LoVo (cell line): Measurements from ENCODE around the gene RAET1L.
A peak's percentile ranks its signal among the peaks of the same experiment; 100 is the strongest.
"Not testable (repeated sequence)": the region's sequence is repeated elsewhere in the genome, so short reads cannot be mapped to it uniquely, and the experiment has no call there.

Experiments
- DNase-seq: peaks from one replicate; pipeline ENCODE4 v3.0.0-alpha.2; 2016; ENCODE audit warnings: low spot score

The RAET1L gene

DNA sequence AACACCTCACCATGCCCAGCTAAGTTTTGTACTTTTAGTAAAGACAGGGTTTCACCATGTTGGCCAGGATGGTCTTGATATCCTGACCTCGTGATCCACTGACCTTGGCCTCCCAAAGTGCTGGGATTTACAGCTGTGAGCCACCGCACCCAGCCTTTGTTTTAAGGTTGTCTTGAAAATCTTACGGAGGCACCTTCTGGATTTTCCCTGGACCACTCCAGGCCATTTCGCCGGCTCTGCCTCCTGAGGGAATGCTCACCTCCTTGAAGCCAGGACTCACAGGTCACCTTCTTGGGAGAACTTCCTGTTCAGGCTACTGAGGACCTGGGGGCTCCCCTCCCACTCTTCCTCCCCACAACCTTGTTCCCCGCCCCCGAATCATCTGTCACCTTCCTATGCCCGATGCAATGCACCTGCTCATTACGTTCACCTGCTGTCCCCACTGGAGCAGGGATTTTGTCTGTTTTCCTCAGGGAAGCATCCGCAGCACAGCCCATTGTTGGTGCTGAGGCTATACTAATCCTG is 19.4 kb upstream of the RAET1L start:
- no peak for DNase-seq

DNA sequence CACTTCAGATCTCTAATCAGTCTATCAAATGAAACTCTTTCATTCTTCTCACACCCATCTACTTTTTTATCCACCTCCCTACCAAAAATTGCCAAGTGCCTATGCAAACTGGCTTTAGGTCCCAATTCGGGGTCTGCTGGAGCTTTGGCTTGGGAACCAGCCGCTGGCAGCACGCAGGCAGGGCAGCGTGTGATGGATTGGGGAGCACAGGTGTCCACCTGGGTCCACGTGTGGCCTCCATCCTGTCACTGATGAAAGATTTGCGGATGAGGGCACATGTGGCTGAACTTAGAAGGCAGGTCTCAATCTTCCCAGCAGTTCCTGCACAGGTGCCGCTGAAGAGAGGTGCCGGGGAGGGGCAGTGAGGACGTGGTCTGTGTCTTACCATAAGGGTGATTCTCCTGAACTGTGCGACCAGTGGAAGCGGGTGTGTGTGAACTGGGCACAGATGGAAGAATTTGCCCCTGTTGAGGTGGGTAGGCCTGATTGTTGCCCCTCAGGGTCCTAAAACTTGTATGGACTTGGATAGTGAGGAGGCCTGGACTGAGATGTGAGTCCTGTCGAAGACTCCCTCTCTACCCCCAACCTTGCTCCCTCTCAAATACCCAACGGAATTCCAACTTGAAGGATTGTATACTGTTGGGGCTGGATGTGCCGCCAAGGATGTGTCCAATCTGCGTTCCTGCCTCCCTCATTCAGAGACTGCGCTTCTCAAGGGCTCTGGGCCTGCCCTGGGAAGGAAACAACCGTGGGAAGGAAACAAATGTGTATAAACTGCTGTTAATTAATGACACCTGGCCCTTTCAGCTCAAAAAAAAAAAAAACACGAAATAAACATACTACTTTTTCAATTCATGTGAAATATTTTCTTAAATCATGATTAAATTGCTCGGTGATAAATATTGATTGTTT is 18.4 kb upstream of the RAET1L start:
- no peak for DNase-seq

DNA sequence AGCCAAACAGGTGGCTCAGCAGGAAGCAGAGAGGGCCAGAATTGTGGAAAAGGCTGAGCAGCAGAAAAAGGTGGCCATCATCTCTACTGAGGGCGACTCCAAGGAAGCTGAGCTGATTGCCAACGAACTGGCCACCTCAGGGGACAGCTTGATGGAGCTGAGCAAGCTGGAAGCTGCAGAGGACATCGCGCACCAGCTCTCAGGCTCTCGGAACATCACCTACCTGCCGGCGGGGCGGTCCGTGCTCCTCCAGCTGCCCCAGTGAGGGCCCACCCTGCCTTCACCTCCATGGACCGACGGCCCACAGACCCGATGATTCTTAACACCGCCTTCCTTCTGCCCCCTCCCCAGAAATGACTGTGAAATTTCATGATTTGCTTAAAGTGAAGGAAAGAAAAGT is 17.8 kb upstream of the RAET1L start:
- no peak for DNase-seq

DNA sequence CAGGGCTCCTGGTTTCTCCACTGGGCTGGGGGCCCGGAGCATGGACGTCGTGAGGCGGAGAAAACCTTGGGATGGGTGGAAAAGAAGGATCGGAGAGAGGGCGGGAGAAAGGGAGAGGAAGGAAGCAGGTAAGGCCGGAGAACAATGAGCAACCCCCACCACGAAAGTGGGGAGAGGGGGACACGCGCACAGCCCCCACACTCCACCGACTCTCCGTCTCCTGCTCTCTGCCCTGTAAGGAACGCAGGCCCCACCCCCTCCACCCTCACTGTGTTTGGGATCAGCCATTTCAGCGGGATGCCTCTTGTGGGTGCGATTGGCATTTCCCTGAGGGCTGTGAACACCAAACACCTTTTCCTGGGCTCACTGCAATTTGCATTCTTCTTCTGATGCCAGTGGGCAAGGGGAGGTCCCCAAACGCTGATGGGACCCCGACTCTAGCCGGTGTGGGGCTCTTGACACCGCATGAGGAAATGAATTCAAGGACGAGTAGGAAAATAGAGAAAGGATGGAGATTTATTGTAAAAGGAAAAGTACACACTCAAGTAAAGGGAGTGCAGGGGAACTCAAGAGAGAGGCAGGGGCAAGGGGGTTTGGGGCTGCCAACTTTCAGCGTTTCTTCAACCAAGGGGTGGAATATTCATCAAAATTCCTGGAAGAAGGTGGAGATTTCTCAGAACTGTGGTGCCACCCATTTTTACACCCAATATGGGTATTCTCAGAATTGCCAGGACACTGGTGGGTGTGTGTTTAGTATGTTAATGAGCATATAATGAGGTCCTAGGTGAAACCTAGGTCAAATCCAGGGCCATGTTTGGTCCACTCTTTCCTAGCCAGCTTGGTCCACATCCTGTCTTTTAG is 13.1 kb upstream of the RAET1L start:
- DNase-seq = no peak

DNA sequence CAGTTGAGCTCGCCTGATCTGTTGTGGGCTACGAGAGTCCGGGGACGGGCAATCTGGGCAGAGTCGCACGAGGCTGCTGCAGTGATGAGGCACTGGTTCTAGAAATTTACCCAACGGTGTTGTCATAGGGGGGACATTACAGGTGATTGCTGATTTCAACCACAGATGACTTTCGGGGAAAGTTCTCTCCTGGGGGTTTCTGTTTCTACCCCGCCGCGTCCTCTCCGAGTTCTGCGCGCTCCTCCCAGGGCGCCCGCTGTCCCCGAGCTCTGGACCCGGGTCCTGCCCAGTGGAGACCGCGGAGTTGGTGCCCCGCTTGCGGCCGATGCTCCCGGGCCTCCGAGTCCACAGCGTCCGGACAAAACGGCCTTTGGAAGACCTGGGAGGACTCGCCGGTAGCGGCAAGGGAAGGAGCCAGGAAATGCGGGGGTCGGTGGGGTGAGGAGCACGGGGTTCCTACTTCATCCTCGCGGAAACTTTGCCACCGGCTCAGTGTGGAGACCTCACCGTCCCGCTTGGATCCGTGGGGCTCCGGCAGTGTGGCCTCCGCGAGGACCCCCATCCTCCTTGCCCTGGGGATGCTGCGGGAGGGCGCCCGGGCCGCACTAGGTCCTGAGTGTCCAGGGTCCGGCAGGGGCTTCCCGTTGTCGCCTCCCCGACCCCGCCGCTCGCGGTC is 12.3 kb upstream of the RAET1L start:
- no peak for DNase-seq

DNA sequence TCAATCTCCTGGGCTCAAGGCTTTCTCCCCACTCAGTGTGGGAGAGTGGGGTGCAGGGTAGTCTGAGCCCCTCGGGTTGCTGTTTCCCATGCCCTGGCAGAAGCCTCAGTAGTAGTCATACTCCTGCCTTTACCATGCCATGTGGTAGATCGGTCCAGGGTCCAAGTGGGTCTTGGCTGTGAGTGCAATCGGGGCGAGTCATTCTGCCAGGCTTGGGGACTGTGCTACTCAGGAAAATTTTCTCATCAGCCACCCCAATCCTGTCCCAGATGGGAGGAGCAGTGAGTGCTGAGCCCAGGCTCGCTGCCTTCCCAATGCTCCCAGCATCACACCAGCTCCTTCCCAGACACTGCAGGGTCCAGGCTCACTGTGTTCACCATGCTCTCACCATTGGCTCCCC is 10.7 kb upstream of the RAET1L start:
- DNase-seq = no peak

DNA sequence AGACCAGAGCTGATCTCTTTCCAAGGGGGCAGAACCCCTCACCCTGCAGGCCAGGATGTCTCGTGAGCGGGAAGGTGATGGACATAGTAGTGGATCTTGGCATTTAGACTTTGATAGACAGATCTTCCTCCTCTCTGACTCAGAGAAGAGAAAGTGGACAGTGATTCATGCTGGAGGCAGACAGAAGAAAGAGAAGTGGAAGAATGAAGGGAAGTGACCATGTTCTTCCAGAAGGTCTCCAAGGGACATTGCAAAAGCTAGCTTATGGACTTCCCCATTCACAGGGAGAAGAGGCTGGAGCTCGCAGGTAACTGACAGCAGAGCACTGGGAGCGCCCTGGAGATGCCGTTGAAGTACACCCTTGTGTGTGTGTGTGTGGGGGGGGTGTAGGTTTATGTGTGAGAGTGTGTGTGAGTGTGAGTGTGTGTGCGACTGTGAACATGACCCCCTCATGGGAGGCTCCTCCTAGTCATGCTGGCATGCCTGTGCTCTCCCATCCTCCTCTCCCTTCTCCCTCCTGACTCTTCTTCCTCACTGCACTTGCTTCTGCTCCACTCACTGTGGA is 8.0 kb upstream of the RAET1L start:
- DNase-seq = no peak

DNA sequence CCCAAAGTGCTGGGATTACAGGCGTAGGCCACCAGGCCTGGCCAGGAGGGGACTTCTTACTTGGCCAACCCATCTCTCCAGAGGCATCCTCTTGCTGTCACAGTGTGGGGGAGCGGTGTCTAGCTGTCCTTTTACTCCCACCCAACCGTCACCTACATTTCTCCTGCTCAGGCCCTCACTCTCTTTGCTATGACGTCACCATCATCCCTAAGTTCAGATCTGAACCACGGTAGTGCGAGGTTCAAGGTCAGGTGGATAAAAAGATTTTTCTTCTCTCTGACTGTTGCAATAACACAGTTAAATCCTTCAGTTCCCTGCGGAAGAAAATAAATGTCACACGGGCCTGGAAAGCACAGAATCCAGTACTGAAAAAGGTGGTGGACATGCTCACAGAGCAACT is 7.3 kb upstream of the RAET1L start:
- DNase-seq = no peak

DNA sequence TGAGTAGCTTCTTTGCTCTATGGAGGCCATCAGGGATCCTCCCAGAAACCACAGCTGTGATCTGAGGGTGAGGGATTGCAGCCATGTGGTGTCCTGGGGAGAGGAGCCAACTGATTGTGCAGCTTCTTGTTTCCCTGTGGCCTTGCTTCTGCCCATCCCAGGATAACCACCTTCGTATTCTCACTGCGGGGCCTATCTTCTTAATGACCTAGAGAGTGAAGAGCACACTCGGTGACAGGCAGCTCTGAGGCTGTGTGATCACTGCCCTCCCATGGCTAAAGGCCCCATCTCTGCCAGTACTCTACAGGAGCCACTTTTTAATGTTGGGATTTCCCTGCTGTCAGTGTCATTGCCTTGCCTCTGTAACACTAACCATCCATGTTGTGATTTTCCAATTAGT is 5.3 kb upstream of the RAET1L start:
- DNase-seq = no peak

DNA sequence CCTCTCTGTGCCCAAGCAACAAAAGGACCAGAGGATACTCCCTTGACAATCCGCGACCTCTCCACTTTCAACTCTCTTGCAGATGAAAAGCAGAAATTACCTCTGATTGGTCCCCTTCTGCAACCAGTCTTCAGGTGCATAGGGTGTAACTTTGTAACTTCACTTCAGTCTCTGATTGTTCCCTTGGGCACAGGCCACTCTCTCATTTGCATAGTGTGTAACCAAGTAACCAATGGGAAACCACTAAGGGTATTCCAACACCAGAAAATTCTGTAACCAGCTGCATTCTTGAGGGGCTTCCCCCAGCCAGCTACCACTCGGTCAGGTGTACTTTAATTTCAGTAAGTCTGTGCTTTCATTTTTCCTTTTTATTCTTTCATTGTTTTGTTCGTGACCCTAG is 4.4 kb upstream of the RAET1L start:
- DNase-seq = no peak

DNA sequence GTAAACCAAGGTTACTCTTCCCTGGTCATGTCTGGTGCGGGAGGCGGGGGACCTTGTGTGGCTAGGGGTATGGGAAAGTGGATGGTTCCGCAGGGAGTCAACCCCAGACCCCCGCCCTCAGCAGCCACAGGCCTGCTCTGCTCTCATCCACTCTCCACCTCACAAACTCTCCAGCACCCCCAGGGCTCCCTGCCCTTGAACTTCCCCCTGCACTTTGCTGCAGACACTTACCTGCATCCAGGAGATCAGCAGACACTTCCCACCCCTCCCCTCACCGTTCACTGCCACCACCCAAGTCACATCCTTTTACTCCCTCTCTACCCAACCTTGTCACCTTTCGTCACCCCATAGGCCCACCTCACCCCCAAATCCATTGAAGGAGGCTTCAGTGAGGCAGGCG is 3.9 kb upstream of the RAET1L start:
- DNase-seq = no peak

DNA sequence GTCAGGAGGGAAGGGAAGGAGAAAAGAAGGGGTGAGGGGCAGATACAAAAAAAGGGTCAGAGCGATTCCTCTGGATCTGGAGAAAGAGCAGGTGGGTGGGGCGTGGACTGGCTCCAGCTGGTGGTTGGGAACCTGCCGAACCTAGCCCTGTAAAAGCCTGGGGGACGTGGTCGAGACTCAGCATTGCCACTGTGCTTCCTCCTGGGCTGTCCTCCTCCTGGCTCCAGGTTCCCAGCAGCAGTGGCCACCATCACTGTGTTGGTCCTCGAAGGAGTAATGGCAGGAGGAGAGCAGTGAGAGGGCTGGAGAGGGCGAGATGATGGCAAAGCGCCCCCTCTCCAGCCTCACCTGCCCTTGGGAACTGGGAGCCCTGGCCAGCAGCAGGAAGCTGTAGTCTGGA is 3.5 kb upstream of the RAET1L start:
- DNase-seq = peak; percentile 23

DNA sequence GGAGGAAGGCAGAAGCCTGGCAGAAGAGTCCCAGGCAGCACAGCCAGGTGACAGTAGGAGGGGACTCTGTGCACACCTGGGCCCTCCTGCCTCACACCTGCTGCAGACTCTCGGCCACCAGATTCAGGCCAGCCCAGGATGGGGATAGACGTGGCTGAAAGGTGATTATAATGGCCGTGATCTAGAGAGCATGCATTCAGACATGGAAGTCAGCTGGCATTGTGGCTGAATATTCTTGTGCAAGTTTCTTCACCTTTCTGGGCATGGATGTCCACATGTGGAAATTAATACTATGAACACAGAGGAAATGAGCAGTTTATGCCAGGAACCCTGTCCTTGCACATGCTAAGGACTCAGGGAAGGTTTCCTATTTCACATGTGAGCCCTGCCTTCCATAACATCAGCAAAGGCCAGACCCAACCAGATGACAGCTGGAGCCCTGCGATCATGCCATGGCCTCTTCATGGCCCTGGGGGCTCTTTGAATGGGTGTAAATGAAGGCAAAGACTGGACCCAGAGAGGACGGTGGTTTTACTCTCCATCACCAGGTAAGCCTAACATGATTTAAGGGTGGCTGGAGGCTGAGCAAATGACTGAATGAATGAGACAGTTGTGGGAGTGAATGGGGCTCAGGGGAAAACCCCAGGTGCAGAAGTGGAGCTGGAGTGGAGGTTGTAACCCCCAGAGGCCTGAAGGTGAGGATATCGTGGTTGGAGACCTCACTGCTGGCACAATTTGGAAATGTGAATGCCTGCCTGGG is 2.7 kb upstream of the RAET1L start:
- DNase-seq = no peak

DNA sequence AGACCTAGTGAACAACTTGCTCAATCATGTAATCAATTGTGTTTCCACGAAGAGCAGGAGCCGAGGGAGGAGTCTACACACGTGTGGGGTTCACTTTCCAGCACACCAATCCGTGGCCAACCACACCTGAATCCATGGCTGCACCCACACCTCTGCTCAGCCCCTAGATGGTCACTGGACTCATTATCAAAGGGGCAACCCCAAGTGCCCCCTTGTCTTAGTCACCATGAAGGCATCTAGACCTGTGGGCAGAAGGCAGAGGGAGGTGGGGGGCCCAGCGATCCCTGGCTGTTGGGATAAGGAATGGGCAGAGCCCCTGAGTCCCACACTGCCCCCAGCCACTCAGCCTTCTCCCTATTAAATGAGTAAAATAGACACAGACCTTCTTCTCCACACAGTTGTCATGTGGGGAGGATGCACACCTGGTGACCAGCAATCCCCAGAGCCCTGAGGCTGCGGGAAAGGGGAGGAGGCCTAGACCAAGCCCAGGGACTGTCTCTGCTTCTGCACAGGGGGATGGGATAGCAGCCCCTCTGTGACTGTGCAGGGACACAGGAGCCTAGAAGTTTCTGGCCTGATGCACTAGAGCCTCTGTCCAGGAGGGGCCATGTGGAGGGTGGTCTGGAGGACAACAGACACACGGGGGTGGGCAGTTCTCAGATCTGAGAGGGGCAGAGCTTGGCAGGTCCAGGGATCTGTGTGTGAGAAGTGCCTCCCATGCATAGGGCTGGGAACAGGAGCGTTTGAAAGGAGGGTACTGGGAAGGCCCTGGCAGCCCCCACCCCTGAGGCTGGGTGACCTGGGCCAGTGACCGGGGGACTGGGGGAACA is 1.9 kb upstream of the RAET1L start:
- DNase-seq = no peak

DNA sequence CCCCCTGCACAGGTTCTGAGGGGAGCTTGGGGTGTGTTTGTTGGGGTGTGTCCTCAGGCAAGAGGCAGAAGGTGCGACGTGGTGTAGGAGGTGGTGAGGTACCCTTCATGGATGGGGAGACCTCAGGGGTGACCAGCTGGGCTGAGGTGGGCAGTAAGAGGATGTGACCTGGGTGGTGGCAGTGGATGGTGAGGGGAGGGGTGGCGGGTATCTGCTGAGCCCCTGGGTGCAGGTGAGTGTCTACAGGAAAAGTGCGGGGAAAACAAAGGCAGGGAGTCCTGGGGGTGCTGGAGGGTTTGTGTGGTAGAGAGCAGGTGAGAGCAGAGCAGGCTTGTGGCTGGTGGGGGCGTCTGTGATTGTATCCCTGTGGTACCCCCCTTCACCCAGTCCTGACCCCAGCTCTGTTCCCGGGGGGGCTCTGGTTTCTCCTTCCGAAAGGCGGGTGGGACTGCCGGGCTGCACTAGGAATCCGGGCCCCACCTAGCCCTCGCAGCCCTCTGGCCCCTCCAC is 631 bp downstream of the RAET1L start:
- DNase-seq = no peak

DNA sequence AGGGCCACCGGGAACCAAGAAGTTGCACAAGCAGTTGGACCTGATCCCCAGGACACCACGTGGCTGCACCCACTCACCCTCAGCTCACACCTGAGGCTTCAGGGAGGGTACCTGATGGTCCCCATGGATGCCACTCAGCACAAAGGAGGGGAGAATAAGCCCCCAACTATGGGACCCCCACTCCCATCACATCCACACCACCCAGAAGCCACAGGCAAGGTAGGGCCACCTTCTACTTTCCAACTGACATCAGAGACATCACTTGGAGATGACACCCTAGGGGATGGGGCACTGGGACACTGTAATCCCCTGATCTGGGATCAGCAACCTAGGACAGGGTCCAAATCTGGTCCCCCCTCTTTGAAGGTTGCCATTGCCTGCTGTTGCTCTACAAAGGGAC is 1.3 kb downstream of the RAET1L start:
- not testable (repeated sequence) for DNase-seq

DNA sequence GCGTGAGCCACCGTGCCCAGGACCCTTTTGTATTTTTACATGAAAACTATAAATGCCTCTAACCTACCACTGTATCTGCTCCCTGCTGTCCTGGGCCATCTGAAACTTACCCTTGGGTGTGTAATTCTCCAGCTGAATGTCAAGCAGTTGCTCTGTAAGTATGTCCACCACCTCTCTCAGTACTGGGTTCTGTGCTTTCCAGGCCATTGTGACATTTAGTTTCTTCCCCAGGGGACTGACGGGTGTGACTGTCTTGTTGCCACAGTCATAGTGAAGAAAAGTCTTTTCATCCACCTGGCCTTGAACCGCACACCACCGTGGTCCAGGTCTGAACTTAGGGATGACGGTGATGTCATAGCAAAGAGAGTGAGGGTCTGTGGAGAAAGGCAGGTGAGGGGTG is 3.5 kb downstream of the RAET1L start:
- DNase-seq = not testable (repeated sequence)

DNA sequence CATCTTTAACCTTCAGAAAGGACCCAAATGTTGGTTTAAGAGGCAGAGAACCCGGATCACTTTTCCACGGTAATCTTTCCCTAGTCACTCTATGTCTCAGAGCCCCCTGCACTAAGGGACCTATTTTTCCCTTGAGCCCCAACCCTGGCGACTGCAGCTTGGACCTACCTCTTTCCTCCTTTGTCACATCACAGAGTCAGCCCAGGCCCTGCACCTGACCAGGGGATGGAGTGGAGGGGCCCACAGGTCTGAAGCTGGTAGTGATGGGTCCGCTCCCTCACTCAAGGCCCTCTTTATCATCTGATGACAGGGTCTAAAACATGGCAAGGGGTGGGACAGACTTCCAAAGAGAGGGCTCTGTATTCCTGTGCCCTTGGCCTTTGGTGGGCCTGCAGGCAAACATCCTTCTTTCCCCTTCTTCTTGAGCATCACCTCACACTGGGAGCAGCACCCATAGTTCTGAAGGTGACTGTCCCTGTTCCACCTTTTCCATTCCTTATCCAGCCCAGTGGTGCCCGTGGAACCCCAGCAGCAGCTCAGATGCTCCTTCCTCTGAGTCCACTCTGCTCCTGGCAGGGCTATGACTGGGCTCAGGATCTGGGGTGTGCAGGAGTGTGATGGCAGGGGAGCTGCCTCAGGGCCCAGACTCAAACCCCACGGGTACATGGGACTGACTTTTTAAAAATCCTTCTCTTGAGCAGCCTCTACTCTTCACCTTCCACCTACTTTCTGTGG is 6.3 kb downstream of the RAET1L start:
- DNase-seq = no peak

DNA sequence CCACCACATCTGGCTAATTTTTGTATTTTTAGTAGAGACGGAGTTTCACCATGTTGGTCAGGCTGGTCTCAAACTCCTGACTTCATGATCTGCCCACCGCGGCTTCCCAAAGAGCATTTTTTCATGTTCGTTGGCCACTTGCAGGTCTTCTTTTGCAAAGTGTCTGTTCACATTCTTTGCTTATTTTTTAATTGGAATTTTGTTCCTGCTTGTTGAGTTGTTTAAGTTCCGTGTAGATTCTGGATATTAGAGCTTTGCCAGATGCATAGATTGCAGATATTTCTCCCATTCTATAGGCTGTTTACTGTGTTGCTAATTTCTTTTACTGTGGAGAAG is 8.2 kb downstream of the RAET1L start:
- DNase-seq = not testable (repeated sequence)
